Epithelial cell of proximal tubule (primary cell): ENCODE results near the gene COMMD1. TPM values are rescaled to one million over a fixed set of nuclear protein-coding genes. Genes with fewer than 3 reads are reported as not detected.
"Not testable (repeated sequence)": the region's sequence is repeated elsewhere in the genome, so short reads cannot be mapped to it uniquely, and the experiment has no call there.

ENCODE experiments used
- DNase-seq: peaks from one replicate; pipeline ENCODE4 v3.0.0-alpha.2; 2011; ENCODE audit warnings: low read depth
- H3K4me3 ChIP-seq: 2 replicates; pipeline ENCODE4 v1.5.1; 2011; ENCODE audit warnings: low read depth, mild to moderate bottlenecking, low read length
- CTCF ChIP-seq: conservative IDR thresholded peaks from 2 replicates; pipeline ENCODE4 v1.5.1; 2012; ENCODE audit warnings: low read depth, mild to moderate bottlenecking, low read length
- total RNA-seq: library from RNA; depleted of rRNA; stranded (reverse); fragments of >200 nt; gene quantifications from 2 replicates; pipeline ENCODE4 v1.2.3, GENCODE V29; 2015

COMMD1 gene
- total RNA-seq, 1 donor from 2014 or later: 37.4 TPM

- DNase-seq: no peak
- H3K4me3 ChIP-seq: no peak overlapping the region
- TF ChIP-seq CTCF: no peak
Measured at GRCh38 chr2:62000538-62000937, 95.1 kb downstream of the COMMD1 start.

GRCh38 chr2:62001431-62001830, 96.0 kb downstream of the COMMD1 start:
- DNase-seq: no peak

GRCh38 chr2:62004428-62004827, 99.0 kb downstream of the COMMD1 start:
- H3K4me3 ChIP-seq, DNase-seq: not testable (repeated sequence)

More at GRCh38 chr2:62001431-62001830, 96.0 kb downstream of the COMMD1 start:
- no peak overlapping the region for H3K4me3 ChIP-seq
- no peak for TF ChIP-seq CTCF

GRCh38 chr2:62007555-62007954, 102.1 kb downstream of the COMMD1 start:
- no peak overlapping the region for H3K4me3 ChIP-seq
- no peak for TF ChIP-seq CTCF
- DNase-seq: no peak

- no peak overlapping the region for H3K4me3 ChIP-seq
- no peak for TF ChIP-seq CTCF
- peak; percentile 25 for DNase-seq
Measured at GRCh38 chr2:62010632-62011256, 105.3 kb downstream of the COMMD1 start.

- no peak for DNase-seq
- TF ChIP-seq CTCF: no peak
- no peak overlapping the region for H3K4me3 ChIP-seq
Measured at GRCh38 chr2:62013641-62014040, 108.2 kb downstream of the COMMD1 start.

- H3K4me3 ChIP-seq: no peak overlapping the region
- DNase-seq: peak; percentile 9
- TF ChIP-seq CTCF: peak; percentile 31
Measured at GRCh38 chr2:62014102-62014501, 108.6 kb downstream of the COMMD1 start.

- no peak for TF ChIP-seq CTCF
- no peak overlapping the region for H3K4me3 ChIP-seq
- no peak for DNase-seq
Measured at GRCh38 chr2:62016957-62017356, 111.5 kb downstream of the COMMD1 start.
